ENCODE data around the gene TAS1R1. TPM values are rescaled to one million over a fixed set of nuclear protein-coding genes. Genes with fewer than 3 reads are reported as not detected.
A peak's percentile ranks its signal among the peaks of the same experiment; 100 is the strongest.

The TAS1R1 gene
- total RNA-seq, 1 donor from 2014 or later = 2.2 TPM

GRCh38 chr1:6612641-6613360 lies 57.7 kb downstream of the TAS1R1 start:
- peak; percentile 63 for DNase-seq

- peak; percentile 99 for DNase-seq
Observed at GRCh38 chr1:6613361-6614018, 58.4 kb downstream of the TAS1R1 start, which contains the start of gene PHF13. Gene PHF13 (plus strand): TSS chr1:6613731. CDS start chr1:6614067, 336 bp downstream.

GRCh38 chr1:6614019-6614928 lies 59.2 kb downstream of the TAS1R1 start:
- DNase-seq = peak; percentile 74

- DNase-seq = no peak
Observed at GRCh38 chr1:6614929-6615785, 60.0 kb downstream of the TAS1R1 start.

- DNase-seq = no peak
Observed at GRCh38 chr1:6619045-6619444, 63.9 kb downstream of the TAS1R1 start.

GRCh38 chr1:6621429-6622391 lies 66.6 kb downstream of the TAS1R1 start:
- no peak for DNase-seq

- DNase-seq = no peak
Observed at GRCh38 chr1:6622396-6623152, 67.5 kb downstream of the TAS1R1 start.

- no peak for DNase-seq
Observed at GRCh38 chr1:6623269-6623965, 68.3 kb downstream of the TAS1R1 start.

- peak; percentile 92 for DNase-seq
Observed at GRCh38 chr1:6624710-6625583, 69.8 kb downstream of the TAS1R1 start, which contains the start of gene THAP3. Gene THAP3 (plus strand): TSS chr1:6624868. CDS start chr1:6625219, 351 bp downstream.

- DNase-seq = peak; percentile 38
Observed at GRCh38 chr1:6625584-6626149, 70.6 kb downstream of the TAS1R1 start.

GRCh38 chr1:6627031-6627430 lies 71.9 kb downstream of the TAS1R1 start:
- DNase-seq = no peak

- DNase-seq = peak; percentile 82
Observed at GRCh38 chr1:6627841-6628545, 72.9 kb downstream of the TAS1R1 start.

- no peak for DNase-seq
Observed at GRCh38 chr1:6628971-6629479, 73.9 kb downstream of the TAS1R1 start.

All from tongue (tissue), 2 donors.